ENCODE measurements around the gene PIK3R5. TPM values are rescaled to one million over a fixed set of nuclear protein-coding genes. Genes with fewer than 3 reads are reported as not detected.

The PIK3R5 gene
- total RNA-seq, 1 experiment from 2014 or later: not detected

DNA sequence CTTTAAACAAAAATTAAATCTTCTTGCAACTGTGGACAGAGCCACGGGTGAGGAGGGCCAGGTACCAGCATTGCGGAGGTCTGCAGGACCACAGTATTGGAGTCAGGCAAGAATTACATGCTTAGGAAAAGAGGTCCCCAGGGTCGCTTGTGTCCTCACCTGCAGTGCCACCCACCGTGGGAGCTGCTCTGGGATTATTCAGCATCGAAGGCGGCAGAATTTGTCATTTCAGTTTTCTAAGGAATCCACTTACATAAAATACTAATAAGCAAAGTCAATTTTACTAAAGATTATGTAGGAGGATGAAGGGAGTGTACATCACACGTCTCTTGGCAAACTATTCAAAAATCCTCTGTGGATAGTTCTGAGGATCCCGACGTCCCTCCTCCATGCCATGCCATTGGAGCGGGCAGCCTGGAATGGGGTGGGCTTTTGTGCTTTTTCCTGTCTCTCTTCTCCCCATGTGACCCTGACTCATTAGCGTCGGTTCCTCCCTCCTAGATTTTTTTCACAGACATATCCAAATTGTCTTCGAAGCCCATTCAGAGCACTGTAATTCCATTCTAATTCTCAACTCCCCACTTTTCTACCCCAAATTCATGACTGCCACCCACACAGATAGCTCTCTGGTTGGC is 95.0 kb downstream of the PIK3R5 start:
- POLR2A ChIA-PET: no interaction called here
- TF ChIP-seq, protein P1, sequence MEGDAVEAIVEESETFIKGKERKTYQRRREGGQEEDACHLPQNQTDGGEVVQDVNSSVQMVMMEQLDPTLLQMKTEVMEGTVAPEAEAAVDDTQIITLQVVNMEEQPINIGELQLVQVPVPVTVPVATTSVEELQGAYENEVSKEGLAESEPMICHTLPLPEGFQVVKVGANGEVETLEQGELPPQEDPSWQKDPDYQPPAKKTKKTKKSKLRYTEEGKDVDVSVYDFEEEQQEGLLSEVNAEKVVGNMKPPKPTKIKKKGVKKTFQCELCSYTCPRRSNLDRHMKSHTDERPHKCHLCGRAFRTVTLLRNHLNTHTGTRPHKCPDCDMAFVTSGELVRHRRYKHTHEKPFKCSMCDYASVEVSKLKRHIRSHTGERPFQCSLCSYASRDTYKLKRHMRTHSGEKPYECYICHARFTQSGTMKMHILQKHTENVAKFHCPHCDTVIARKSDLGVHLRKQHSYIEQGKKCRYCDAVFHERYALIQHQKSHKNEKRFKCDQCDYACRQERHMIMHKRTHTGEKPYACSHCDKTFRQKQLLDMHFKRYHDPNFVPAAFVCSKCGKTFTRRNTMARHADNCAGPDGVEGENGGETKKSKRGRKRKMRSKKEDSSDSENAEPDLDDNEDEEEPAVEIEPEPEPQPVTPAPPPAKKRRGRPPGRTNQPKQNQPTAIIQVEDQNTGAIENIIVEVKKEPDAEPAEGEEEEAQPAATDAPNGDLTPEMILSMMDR (IDR thresholded peaks at IDR 0.05; ENCODE audit: insufficient read depth in 1 of 2, low read depth in 1 of 2, low read length in 1 of 2, severe bottlenecking in 1 of 2, unreplicated experiment in 1 of 2): no peak
- CTCF ChIA-PET: no interaction called here
- H3K4me1 ChIP-seq: peaks cover 25% of the 10 kb centered on the region
- H3K9me3 Mint-ChIP-seq (ENCODE audit: unreplicated experiment): no peaks in the 10 kb centered on the region
- no peaks in the 10 kb centered on the region for H3K36me3 ChIP-seq (ENCODE audit: control insufficient read depth, insufficient read depth, low read length)
- H3K9me3 ChIP-seq: no peaks in the 10 kb centered on the region
- H3K4me1 Mint-ChIP-seq (ENCODE audit: low read depth, unreplicated experiment): peaks cover 6% of the 10 kb centered on the region
- intact Hi-C loops (cut with micrococcal nuclease; ENCODE audit: unreplicated experiment): no loop called here
- BruUV-seq (replicated peaks): no TSS peak
- H3K27me3 Mint-ChIP-seq (ENCODE audit: insufficient read depth, unreplicated experiment): no peaks in the 10 kb centered on the region
- DNase-seq: no peak
- H3K27ac Mint-ChIP-seq (ENCODE audit: unreplicated experiment): no peak overlapping the region
- H3K27me3 ChIP-seq (replicated peaks; ENCODE audit: control insufficient read depth, insufficient read depth, low read length): no peaks in the 10 kb centered on the region
- H3K4me3 Mint-ChIP-seq (ENCODE audit: unreplicated experiment): no peak overlapping the region
- H3K4me3 ChIP-seq (ENCODE audit: low read depth, low read length): no peak overlapping the region
- H3K36me3 Mint-ChIP-seq (ENCODE audit: insufficient read depth, unreplicated experiment): no peaks in the 10 kb centered on the region

DNA sequence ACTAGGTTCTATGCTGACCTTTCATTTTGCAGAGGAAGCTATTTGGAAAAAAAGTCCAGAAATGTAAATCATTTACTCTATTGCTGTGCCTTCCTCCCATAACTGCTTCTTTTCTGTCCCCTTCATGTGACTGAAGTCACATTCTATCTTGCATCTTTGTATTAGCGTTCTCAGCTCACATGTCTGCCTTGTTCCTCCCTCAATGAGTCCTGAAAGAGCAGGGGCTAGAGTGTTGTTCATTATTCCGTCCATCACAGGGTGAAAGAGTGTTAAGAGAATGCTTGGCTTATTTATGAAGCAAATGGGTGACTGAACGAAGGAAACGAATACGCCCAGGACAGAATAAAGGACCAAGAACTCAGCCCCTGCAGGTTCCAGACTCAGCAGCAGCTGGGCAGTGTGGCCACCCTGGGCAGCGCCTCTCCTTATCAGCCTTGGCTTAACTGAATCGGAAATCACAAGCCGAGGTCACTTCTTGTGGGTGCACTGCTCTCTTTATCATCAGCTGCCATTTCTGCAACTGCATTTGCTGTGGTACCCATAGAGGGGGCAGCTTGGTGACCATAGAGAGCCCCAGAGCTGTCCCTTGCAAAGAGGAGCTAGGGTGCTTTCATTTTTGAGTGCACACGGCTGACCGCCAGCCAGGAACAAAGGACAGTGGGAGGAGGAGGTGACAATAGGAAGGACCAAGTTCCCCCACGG is 96.2 kb downstream of the PIK3R5 start:
- H3K4me3 Mint-ChIP-seq (ENCODE audit: unreplicated experiment): no peak overlapping the region
- DNase-seq: no peak
- H3K36me3 ChIP-seq (ENCODE audit: control insufficient read depth, insufficient read depth, low read length): no peaks in the 10 kb centered on the region
- TF ChIP-seq, protein P1 (IDR thresholded peaks at IDR 0.05; ENCODE audit: insufficient read depth in 1 of 2, low read depth in 1 of 2, low read length in 1 of 2, severe bottlenecking in 1 of 2, unreplicated experiment in 1 of 2): no peak
- intact Hi-C loops (cut with micrococcal nuclease; ENCODE audit: unreplicated experiment): no loop called here
- peaks cover 18% of the 10 kb centered on the region for H3K4me1 ChIP-seq
- no peak overlapping the region for H3K4me3 ChIP-seq (ENCODE audit: low read depth, low read length)
- H3K9me3 Mint-ChIP-seq (ENCODE audit: unreplicated experiment): no peaks in the 10 kb centered on the region
- H3K27ac Mint-ChIP-seq (ENCODE audit: unreplicated experiment): no peak overlapping the region
- H3K27me3 ChIP-seq (replicated peaks; ENCODE audit: control insufficient read depth, insufficient read depth, low read length): no peaks in the 10 kb centered on the region
- ChIA-PET CTCF (no interaction called here), POLR2A (no interaction called here)
- no peaks in the 10 kb centered on the region for H3K9me3 ChIP-seq
- no peaks in the 10 kb centered on the region for H3K36me3 Mint-ChIP-seq (ENCODE audit: insufficient read depth, unreplicated experiment)
- H3K27me3 Mint-ChIP-seq (ENCODE audit: insufficient read depth, unreplicated experiment): no peaks in the 10 kb centered on the region
- H3K4me1 Mint-ChIP-seq (ENCODE audit: low read depth, unreplicated experiment): no peaks in the 10 kb centered on the region
- no TSS peak for BruUV-seq (replicated peaks)

DNA sequence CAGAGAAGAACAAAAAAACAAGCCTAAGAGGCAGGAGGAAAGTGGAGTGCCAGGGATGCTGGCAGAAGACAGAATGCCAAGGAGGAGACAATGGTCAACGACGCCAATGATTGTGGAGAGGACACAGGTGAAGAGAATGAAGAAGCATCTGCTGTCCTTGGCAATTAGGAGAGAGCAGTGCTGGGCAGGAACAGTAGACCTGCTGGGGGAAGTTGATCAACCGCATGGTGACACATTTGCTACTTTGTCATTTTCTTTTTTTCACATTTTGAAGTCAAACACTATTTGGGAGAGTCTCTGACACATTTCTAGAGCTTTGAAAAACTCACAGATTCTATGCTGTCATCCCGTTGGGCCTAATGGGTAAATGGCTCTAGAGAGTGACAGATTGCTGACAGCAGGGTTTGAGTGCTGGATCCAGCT is 97.0 kb downstream of the PIK3R5 start:
- Mint-ChIP-seq H3K27me3 (ENCODE audit: insufficient read depth, unreplicated experiment) (no peaks in the 10 kb centered on the region), H3K4me1 (ENCODE audit: low read depth, unreplicated experiment) (no peaks in the 10 kb centered on the region), H3K27ac (ENCODE audit: unreplicated experiment) (no peak overlapping the region), H3K9me3 (ENCODE audit: unreplicated experiment) (no peaks in the 10 kb centered on the region), H3K36me3 (ENCODE audit: insufficient read depth, unreplicated experiment) (no peaks in the 10 kb centered on the region), H3K4me3 (ENCODE audit: unreplicated experiment) (no peak overlapping the region)
- H3K4me1 ChIP-seq: peaks cover 18% of the 10 kb centered on the region
- ChIA-PET CTCF (no interaction called here), POLR2A (no interaction called here)
- TF ChIP-seq, protein P1 (IDR thresholded peaks at IDR 0.05; ENCODE audit: insufficient read depth in 1 of 2, low read depth in 1 of 2, low read length in 1 of 2, severe bottlenecking in 1 of 2, unreplicated experiment in 1 of 2): no peak
- no TSS peak for BruUV-seq (replicated peaks)
- DNase-seq: no peak
- H3K27me3 ChIP-seq (replicated peaks; ENCODE audit: control insufficient read depth, insufficient read depth, low read length): no peaks in the 10 kb centered on the region
- no peaks in the 10 kb centered on the region for H3K9me3 ChIP-seq
- no peaks in the 10 kb centered on the region for H3K36me3 ChIP-seq (ENCODE audit: control insufficient read depth, insufficient read depth, low read length)
- intact Hi-C loops (cut with micrococcal nuclease; ENCODE audit: unreplicated experiment): no loop called here
- no peak overlapping the region for H3K4me3 ChIP-seq (ENCODE audit: low read depth, low read length)
